Endothelial cell (in vitro differentiated cells): ENCODE results near the gene ATG16L1. TPM values are rescaled to one million over a fixed set of nuclear protein-coding genes. Genes with fewer than 3 reads are reported as not detected.

ENCODE experiments used
- DNase-seq: peaks from one replicate; pipeline ENCODE4 v3.0.0; 2021; ENCODE audit warnings: low spot score
- H3K27ac Mint-ChIP-seq: one replicate; pipeline ENCODE4 v1.8.0; 2021; ENCODE audit warnings: mixed read lengths, inconsistent platforms; ENCODE audit not compliant: unreplicated experiment
- H3K27me3 Mint-ChIP-seq: one replicate; pipeline ENCODE4 v1.8.0; 2021; ENCODE audit warnings: mild to moderate bottlenecking, moderate library complexity, mixed read lengths, inconsistent platforms; ENCODE audit not compliant: unreplicated experiment
- H3K36me3 Mint-ChIP-seq: one replicate; pipeline ENCODE4 v1.8.0; 2021; ENCODE audit warnings: mild to moderate bottlenecking, low read depth, mixed read lengths, inconsistent platforms; ENCODE audit not compliant: unreplicated experiment
- H3K4me1 Mint-ChIP-seq: one replicate; pipeline ENCODE4 v1.8.0; 2021; ENCODE audit warnings: mild to moderate bottlenecking, mixed read lengths, inconsistent platforms; ENCODE audit not compliant: unreplicated experiment
- H3K4me3 Mint-ChIP-seq: one replicate; pipeline ENCODE4 v1.8.0; 2021; ENCODE audit warnings: mild to moderate bottlenecking, mixed read lengths, inconsistent platforms; ENCODE audit not compliant: unreplicated experiment
- H3K9me3 Mint-ChIP-seq: one replicate; pipeline ENCODE4 v1.8.0; 2021; ENCODE audit warnings: mixed read lengths, inconsistent platforms; ENCODE audit not compliant: unreplicated experiment
- total RNA-seq: library from RNA; stranded (reverse); fragmentation: NEBNext Ultra II Directional; extraction: Animal tissue kit (Norgen Biotek cat#: 25700); gene quantifications from one replicate; pipeline ENCODE4 v1.2.1, GENCODE V29; 2021; ENCODE audit not compliant: unreplicated experiment
- TF ChIP-seq, protein P1 (sequence below): fragments of 200-600 bp; sonication (generic); IDR thresholded peaks from one replicate; pipeline ENCODE4 v1.5.0; 2021; ENCODE audit warnings: antibody characterized with exemption; ENCODE audit not compliant: unreplicated experiment

The ATG16L1 gene
- total RNA-seq, 1 donor from 2014 or later, result 39.5 TPM

GRCh38 chr2:233259730-233260129 lies 8.3 kb downstream of the ATG16L1 start:
- H3K9me3 Mint-ChIP-seq, result no peaks in the 10 kb centered on the region
- TF ChIP-seq, protein P1, sequence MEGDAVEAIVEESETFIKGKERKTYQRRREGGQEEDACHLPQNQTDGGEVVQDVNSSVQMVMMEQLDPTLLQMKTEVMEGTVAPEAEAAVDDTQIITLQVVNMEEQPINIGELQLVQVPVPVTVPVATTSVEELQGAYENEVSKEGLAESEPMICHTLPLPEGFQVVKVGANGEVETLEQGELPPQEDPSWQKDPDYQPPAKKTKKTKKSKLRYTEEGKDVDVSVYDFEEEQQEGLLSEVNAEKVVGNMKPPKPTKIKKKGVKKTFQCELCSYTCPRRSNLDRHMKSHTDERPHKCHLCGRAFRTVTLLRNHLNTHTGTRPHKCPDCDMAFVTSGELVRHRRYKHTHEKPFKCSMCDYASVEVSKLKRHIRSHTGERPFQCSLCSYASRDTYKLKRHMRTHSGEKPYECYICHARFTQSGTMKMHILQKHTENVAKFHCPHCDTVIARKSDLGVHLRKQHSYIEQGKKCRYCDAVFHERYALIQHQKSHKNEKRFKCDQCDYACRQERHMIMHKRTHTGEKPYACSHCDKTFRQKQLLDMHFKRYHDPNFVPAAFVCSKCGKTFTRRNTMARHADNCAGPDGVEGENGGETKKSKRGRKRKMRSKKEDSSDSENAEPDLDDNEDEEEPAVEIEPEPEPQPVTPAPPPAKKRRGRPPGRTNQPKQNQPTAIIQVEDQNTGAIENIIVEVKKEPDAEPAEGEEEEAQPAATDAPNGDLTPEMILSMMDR, result no peak
- peaks cover 16% of the 10 kb centered on the region for H3K4me1 Mint-ChIP-seq
- H3K36me3 Mint-ChIP-seq, result peaks cover 40% of the 10 kb centered on the region
- no peak for DNase-seq
- H3K27me3 Mint-ChIP-seq, result no peaks in the 10 kb centered on the region
- H3K4me3 Mint-ChIP-seq, result no peak overlapping the region
- H3K27ac Mint-ChIP-seq, result peak overlapping the region; percentile 62

GRCh38 chr2:233260661-233261060 lies 9.2 kb downstream of the ATG16L1 start:
- Mint-ChIP-seq H3K9me3 (no peaks in the 10 kb centered on the region), H3K4me1 (peaks cover 16% of the 10 kb centered on the region), H3K4me3 (no peak overlapping the region), H3K36me3 (peaks cover 42% of the 10 kb centered on the region), H3K27me3 (no peaks in the 10 kb centered on the region), H3K27ac (no peak overlapping the region)
- TF ChIP-seq, protein P1, result no peak
- DNase-seq, result no peak

DNA sequence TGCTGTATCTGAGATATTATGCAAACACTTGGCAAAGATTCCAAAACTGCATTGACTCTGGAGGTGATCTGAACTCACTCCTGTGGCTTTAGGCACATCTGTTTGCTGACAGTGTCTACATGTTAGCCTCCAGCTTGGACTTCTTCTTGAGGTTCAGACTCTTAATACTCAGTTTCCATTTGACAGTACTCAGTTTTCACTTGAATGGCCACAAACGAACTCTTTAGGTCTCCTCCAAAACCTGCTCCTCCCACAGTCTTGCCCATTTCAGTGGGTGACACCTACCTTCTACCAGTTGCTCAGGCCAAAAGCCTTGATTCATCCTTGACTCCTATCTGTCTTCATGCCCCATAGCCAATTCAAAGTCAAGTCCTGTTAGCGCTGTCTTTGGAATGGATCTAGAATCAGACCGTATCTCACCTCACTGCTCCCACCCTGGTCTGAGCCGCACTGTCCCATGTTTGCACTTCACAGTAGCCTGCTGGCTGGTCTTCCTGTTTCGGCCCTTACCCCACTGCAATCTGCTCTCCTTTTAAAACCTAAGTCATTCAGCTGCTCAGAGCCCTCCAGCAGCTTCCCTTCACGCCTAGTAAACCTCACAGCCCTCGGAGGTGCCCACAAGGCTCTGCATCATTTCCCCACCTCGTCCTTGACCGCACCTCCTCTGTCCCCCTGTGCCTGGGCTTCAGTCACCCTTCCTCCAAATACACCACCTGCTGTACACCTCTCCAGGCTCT lies 10.5 kb downstream of the ATG16L1 start:
- no peaks in the 10 kb centered on the region for H3K9me3 Mint-ChIP-seq
- DNase-seq, result no peak
- H3K4me1 Mint-ChIP-seq, result peaks cover 16% of the 10 kb centered on the region
- H3K27ac Mint-ChIP-seq, result peak overlapping the region; percentile 32
- peaks cover 52% of the 10 kb centered on the region for H3K36me3 Mint-ChIP-seq
- no peaks in the 10 kb centered on the region for H3K27me3 Mint-ChIP-seq
- H3K4me3 Mint-ChIP-seq, result peak overlapping the region; percentile 53
- TF ChIP-seq, protein P1, result no peak

- TF ChIP-seq, protein P1, result no peak
- Mint-ChIP-seq H3K36me3 (peaks cover 57% of the 10 kb centered on the region), H3K4me3 (peak overlapping the region; percentile 53), H3K27me3 (no peaks in the 10 kb centered on the region), H3K27ac (peak overlapping the region; percentile 32), H3K9me3 (no peaks in the 10 kb centered on the region), H3K4me1 (peaks cover 19% of the 10 kb centered on the region)
- no peak for DNase-seq
Measured at GRCh38 chr2:233262562-233262961, 11.1 kb downstream of the ATG16L1 start.

DNA sequence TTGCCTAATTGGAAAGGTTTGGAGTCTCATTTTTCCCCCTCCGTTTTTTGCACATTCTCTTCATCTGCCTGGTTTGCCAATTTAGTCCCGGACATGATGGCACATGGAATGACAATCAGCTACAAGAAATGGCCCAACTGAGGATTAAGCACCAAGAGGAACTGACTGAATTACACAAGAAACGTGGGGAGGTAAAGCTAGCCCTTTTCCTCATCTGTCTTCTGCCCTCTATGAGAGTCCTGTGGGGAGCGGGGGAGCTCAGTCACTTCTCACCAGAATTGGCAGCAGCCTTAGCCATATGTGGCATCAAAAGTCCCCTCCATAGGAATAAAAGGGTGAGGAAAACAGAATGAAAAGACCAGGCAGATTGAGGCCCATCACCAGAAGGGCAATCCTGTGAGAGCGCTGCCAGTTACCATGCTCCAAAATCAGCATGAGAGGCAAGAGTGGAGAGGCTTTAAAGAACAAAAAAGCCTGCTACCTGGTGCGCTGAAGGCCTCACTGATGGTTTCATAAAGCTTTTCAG lies 11.6 kb downstream of the ATG16L1 start:
- Mint-ChIP-seq H3K4me1 (peaks cover 23% of the 10 kb centered on the region), H3K27me3 (no peaks in the 10 kb centered on the region), H3K4me3 (peak overlapping the region; percentile 53), H3K27ac (no peak overlapping the region), H3K9me3 (no peaks in the 10 kb centered on the region), H3K36me3 (peaks cover 55% of the 10 kb centered on the region)
- DNase-seq, result no peak
- TF ChIP-seq, protein P1, result no peak
